Breast epithelium (tissue), 3 donors: ENCODE data around the gene GULP1.

Source experiments
- CTCF ChIP-seq, 3 donors: fragments of 450-650 bp; IDR thresholded peaks; one replicate each; pipeline ENCODE4 v1.5.1; 2016 to 2017; ENCODE audit warnings: antibody characterized with exemption in 3 of 3, mild to moderate bottlenecking in 3 of 3, moderate library complexity in 3 of 3
- POLR2A ChIP-seq: fragments of 450-650 bp; IDR thresholded peaks from one replicate; pipeline ENCODE4 v1.6.1; 2016; ENCODE audit warnings: antibody characterized with exemption, mild to moderate bottlenecking, moderate library complexity
- POLR2AphosphoS5 ChIP-seq, 3 donors: sonication (generic); formaldehyde crosslinking; IDR thresholded peaks; one replicate each; pipeline ENCODE4 v1.6.1; 2017; ENCODE audit warnings: antibody characterized with exemption in 3 of 3

DNA sequence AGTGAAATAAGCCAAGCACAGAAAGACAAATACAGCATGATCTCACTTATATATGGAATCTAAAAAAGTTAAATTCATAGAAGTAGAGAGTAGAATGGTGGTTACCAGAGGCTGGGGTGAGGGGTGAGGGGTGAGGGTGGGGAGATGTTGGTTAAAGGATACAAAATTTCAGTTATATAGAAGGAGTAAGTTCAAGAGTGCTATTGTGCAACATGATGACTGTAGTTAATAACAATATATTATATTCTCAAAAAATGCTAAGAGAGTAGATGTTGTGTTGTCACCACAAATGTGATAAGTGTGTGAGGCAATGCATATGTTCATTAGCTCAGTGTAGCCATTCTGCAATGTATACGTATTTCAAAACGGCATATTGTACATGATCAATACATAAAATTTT lies 26.4 kb upstream of the GULP1 start:
- TF ChIP-seq CTCF (IDR thresholded peaks at IDR 0.05): no peak
- no peak for TF ChIP-seq POLR2A
- no peak for TF ChIP-seq POLR2AphosphoS5 (IDR thresholded peaks at IDR 0.05)
